ENCODE measurements around the gene GRM8.

Gene GRM8

GRCh38 chr7:126799541-126799940 is 453.2 kb downstream of the GRM8 start:
- H3F3A ChIP-seq (ENCODE audit: insufficient read depth, low read length): no peaks in the 10 kb centered on the region
- H3K4me3 ChIP-seq (ENCODE audit: low read depth, low read length, poor library complexity, severe bottlenecking): no peak overlapping the region
- no peak overlapping the region for H3K27ac ChIP-seq (ENCODE audit: low read depth, low read length, poor library complexity, severe bottlenecking)
- TF ChIP-seq EZH2 (IDR thresholded peaks at IDR 0.05; ENCODE audit: borderline replicate concordance, low read length): no peak
- TF ChIP-seq, protein P1, sequence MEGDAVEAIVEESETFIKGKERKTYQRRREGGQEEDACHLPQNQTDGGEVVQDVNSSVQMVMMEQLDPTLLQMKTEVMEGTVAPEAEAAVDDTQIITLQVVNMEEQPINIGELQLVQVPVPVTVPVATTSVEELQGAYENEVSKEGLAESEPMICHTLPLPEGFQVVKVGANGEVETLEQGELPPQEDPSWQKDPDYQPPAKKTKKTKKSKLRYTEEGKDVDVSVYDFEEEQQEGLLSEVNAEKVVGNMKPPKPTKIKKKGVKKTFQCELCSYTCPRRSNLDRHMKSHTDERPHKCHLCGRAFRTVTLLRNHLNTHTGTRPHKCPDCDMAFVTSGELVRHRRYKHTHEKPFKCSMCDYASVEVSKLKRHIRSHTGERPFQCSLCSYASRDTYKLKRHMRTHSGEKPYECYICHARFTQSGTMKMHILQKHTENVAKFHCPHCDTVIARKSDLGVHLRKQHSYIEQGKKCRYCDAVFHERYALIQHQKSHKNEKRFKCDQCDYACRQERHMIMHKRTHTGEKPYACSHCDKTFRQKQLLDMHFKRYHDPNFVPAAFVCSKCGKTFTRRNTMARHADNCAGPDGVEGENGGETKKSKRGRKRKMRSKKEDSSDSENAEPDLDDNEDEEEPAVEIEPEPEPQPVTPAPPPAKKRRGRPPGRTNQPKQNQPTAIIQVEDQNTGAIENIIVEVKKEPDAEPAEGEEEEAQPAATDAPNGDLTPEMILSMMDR (IDR thresholded peaks at IDR 0.05; ENCODE audit: low read length): no peak
- H4K20me1 ChIP-seq (ENCODE audit: insufficient read depth, low read length): no peaks in the 10 kb centered on the region
- H3K4me2 ChIP-seq (ENCODE audit: low read length): no peak overlapping the region
- no peaks in the 10 kb centered on the region for H3K9me2 ChIP-seq (ENCODE audit: low read depth, low read length)
- H3K36me3 ChIP-seq (ENCODE audit: insufficient read depth, low read length): no peaks in the 10 kb centered on the region
- no peaks in the 10 kb centered on the region for H3K27me3 ChIP-seq (ENCODE audit: insufficient read depth, low read length)
- no peaks in the 10 kb centered on the region for H3K9me3 ChIP-seq (ENCODE audit: low read length)
- no peaks in the 10 kb centered on the region for H3K79me2 ChIP-seq (ENCODE audit: insufficient read depth, low read length)
- no peak overlapping the region for H2AFZ ChIP-seq (ENCODE audit: low read length)
- H3K9ac ChIP-seq (ENCODE audit: low read length): no peak overlapping the region
- no peaks in the 10 kb centered on the region for H3K4me1 ChIP-seq (ENCODE audit: insufficient read depth, low read length, severe bottlenecking)

GRCh38 chr7:126792521-126792920 is 460.2 kb downstream of the GRM8 start:
- H3K4me2 ChIP-seq (ENCODE audit: low read length): no peak overlapping the region
- no peaks in the 10 kb centered on the region for H3K9me2 ChIP-seq (ENCODE audit: low read depth, low read length)
- no peak overlapping the region for H3K4me3 ChIP-seq (ENCODE audit: low read depth, low read length, poor library complexity, severe bottlenecking)
- H3F3A ChIP-seq (ENCODE audit: insufficient read depth, low read length): no peaks in the 10 kb centered on the region
- no peak for TF ChIP-seq EZH2 (IDR thresholded peaks at IDR 0.05; ENCODE audit: borderline replicate concordance, low read length)
- TF ChIP-seq, protein P1 (IDR thresholded peaks at IDR 0.05; ENCODE audit: low read length): no peak
- no peaks in the 10 kb centered on the region for H3K4me1 ChIP-seq (ENCODE audit: insufficient read depth, low read length, severe bottlenecking)
- no peaks in the 10 kb centered on the region for H3K27me3 ChIP-seq (ENCODE audit: insufficient read depth, low read length)
- no peaks in the 10 kb centered on the region for H3K9me3 ChIP-seq (ENCODE audit: low read length)
- H3K27ac ChIP-seq (ENCODE audit: low read depth, low read length, poor library complexity, severe bottlenecking): no peak overlapping the region
- H3K36me3 ChIP-seq (ENCODE audit: insufficient read depth, low read length): no peaks in the 10 kb centered on the region
- no peak overlapping the region for H2AFZ ChIP-seq (ENCODE audit: low read length)
- no peak overlapping the region for H3K9ac ChIP-seq (ENCODE audit: low read length)
- H3K79me2 ChIP-seq (ENCODE audit: insufficient read depth, low read length): no peaks in the 10 kb centered on the region
- no peaks in the 10 kb centered on the region for H4K20me1 ChIP-seq (ENCODE audit: insufficient read depth, low read length)

GRCh38 chr7:126791306-126791705 is 461.4 kb downstream of the GRM8 start:
- no peak overlapping the region for H3K4me2 ChIP-seq (ENCODE audit: low read length)
- no peaks in the 10 kb centered on the region for H4K20me1 ChIP-seq (ENCODE audit: insufficient read depth, low read length)
- no peak overlapping the region for H2AFZ ChIP-seq (ENCODE audit: low read length)
- no peak overlapping the region for H3K4me3 ChIP-seq (ENCODE audit: low read depth, low read length, poor library complexity, severe bottlenecking)
- no peaks in the 10 kb centered on the region for H3K36me3 ChIP-seq (ENCODE audit: insufficient read depth, low read length)
- H3K9me3 ChIP-seq (ENCODE audit: low read length): no peaks in the 10 kb centered on the region
- no peaks in the 10 kb centered on the region for H3K27me3 ChIP-seq (ENCODE audit: insufficient read depth, low read length)
- H3K4me1 ChIP-seq (ENCODE audit: insufficient read depth, low read length, severe bottlenecking): no peaks in the 10 kb centered on the region
- H3K27ac ChIP-seq (ENCODE audit: low read depth, low read length, poor library complexity, severe bottlenecking): no peak overlapping the region
- no peak for TF ChIP-seq EZH2 (IDR thresholded peaks at IDR 0.05; ENCODE audit: borderline replicate concordance, low read length)
- TF ChIP-seq, protein P1 (IDR thresholded peaks at IDR 0.05; ENCODE audit: low read length): no peak
- H3K9ac ChIP-seq (ENCODE audit: low read length): no peak overlapping the region
- no peaks in the 10 kb centered on the region for H3K79me2 ChIP-seq (ENCODE audit: insufficient read depth, low read length)
- no peaks in the 10 kb centered on the region for H3K9me2 ChIP-seq (ENCODE audit: low read depth, low read length)
- no peaks in the 10 kb centered on the region for H3F3A ChIP-seq (ENCODE audit: insufficient read depth, low read length)
